GM12801 (cell line): ENCODE results near the gene OR4F3.
"Not testable (repeated sequence)": the region's sequence is repeated elsewhere in the genome, so short reads cannot be mapped to it uniquely, and the experiment has no call there.

Experiments
- CTCF ChIP-seq: IDR thresholded peaks from one replicate; pipeline ENCODE4 v1.5.1; 2011; ENCODE audit warnings: control low read depth; ENCODE audit not compliant: insufficient read length; ENCODE audit errors: extremely low read depth

OR4F3 gene

GRCh38 chr5:181366968-181367367, at the start of gene OR4F3:
OR4F3 (plus strand) TSS chr5:181367268.
- not testable (repeated sequence) for TF ChIP-seq CTCF
